Activated CD4-positive, CD25-positive, alpha-beta regulatory T cell treated with anti-CD3 and anti-CD28 coated beads, Interleukin-2, amount 50 U/mL, for 16 hours (primary cell): ENCODE data around the gene GDPD3.

Experiments used
- DNase-seq: peaks from one replicate; pipeline ENCODE4 v3.0.0-alpha.2; 2020; ENCODE audit warnings: low read depth, low spot score

The GDPD3 gene

DNA sequence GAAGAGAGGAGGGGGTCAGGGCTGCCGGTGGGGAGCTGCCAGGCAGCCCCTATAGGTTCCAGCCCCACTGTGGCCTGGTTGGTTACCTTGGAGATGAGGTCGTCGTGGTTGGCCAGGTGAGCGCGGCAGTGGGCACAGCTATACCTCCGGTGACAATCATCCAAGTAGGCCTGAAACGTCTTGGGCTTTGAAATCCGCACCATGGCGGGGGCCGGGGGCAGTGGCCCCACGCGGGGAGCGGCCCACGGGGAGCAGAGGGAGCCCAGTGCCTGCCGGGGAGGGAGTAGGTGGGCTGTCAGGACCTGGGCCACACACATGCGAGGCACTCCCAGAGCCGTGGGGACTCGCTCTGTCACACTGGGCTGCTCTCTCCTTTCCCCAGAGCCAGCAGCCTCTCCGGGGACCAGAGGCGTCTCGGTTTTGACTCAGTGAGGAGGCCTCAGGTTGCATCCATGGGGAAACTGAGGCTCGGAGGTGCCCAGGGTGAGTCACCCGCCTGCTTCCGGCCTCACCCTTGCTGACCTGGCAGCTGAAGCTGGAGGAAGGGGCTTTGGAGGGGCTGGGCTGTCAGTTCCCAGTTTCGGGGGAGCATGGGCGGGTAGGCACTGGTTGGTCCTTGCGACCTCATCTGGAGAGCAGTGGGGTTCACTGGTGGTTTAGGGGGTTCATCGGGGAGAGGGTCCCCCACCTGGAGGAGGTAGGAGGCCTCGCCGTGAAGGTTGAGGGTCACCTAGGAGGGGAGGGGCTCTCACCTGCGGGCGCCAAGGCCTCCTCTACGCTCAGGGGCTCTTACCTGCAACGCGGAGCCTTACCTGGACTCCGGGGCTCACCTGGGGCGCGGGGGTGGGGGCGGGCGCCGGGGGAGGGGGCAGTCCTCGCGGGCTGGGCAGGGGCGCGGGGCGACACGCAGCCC lies 17.9 kb downstream of the GDPD3 start:
- DNase-seq = no peak

- DNase-seq = no peak
These were observed 18.7 kb downstream of the GDPD3 start for GRCh38 chr16:30094541-30095165.

DNA sequence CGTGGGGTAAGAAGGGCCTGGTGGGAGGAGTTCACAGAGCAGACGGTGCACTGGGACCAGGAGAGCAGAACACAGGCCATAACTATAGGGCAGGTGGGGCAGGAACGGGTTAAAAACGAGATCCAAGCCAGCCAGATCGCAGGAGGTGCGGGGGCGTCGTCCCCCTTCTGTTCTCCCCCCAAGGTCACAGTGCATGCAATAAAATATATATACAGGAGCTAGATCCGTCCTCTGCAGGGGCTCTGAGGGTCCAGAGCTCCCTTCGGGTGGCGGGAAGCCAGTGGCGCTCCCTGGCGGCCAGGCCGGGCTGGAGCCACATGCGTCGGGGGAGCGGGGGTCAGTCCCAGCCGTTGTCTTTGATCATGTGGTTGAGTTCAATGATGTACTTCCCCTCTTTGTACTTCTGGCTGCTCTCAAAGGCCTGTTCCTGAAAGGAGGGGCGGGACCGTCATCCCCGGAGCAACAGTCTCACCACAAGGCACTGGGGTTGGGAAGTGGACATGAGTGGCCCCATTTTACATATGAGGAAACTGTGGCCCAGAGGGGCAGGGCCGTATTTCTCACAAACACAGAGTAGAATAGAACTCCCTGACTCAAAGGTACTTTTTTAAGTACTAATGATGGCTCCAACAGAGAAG lies 20.8 kb downstream of the GDPD3 start:
- peak; percentile 26 for DNase-seq

DNA sequence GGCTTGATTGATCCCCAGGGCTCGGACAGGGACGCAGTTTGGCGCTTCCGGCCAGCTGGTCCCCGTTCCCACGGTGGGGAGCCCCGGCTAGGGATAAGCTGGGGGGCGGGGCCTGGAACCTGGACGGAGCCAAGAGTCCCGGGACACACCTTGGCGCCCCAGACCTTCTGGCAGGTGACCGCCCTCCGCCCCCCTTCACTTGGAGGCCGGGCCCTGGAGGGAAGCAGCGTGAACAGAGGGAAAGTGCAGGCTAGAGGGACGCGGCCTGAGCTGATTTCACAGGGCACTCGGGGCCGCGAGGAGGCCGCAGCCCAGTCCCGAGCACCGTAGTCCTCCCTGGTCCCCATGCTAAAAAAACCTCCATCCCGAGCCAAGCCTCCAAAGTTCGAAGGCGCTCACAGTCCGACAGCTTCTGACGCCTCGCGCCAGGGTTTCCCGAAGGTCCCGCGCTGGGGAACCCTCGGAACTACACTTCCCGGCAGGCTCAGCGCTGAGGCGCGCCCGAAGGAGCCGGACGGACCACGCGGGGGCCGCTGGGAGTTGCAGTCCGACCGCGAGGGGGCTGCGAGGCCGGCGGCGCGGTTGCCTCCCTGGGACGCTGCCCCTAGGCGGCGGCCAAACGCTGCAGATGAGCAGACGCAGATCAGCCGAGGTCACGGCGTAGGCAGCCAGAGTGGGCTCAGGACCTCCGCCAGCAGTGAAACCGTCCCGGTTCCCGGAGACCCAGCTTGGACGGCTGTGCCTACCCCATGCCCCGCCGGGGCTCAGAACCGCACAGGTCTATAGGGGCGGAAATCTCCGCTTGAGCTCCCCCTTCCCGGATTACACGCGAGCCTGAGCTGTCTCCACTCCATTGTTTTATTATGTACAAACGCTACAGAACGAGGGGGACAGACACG lies 21.6 kb downstream of the GDPD3 start, which contains the start of gene TBX6:
TBX6 (minus strand) TSS at position 451 of the 899 bp plus-strand sequence. CDS start 731 bp downstream, outside the sequence.
- DNase-seq = peak; percentile 89

DNA sequence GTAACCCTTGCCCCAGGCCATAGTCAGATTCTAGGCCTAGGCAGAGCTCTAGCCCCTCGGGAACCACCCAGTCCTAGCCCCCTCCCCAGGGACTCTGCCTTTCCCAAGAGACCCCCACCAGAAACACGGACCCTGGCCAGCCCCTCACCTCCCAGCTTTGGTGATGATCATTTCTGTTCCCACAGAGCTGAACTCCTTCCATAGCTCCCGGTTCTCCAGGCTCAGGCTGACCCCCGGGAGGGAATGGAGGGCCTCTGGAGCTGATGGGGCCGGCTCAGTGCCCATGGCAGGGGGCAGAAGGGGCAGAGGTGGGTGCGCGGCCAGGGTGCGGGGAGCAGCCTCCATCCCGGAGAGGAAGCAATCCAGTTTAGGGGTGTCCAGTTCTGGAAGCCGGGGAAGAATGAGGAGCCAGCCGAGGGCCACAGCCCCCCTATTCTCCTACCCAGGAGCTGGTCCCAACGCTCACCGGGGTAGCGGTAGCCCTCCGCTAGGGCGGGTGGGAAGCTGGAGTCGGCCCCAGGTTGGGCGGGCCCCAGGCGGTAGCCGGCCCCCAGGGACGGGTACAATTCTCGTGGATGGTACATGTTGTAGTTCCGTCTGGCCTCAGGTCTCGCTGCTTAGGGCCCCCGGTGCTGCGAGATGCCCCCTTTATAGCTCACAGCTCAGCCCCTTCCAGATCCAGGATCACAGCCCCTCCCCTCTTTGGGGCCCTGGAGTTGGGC lies 22.6 kb downstream of the GDPD3 start:
- no peak for DNase-seq

DNA sequence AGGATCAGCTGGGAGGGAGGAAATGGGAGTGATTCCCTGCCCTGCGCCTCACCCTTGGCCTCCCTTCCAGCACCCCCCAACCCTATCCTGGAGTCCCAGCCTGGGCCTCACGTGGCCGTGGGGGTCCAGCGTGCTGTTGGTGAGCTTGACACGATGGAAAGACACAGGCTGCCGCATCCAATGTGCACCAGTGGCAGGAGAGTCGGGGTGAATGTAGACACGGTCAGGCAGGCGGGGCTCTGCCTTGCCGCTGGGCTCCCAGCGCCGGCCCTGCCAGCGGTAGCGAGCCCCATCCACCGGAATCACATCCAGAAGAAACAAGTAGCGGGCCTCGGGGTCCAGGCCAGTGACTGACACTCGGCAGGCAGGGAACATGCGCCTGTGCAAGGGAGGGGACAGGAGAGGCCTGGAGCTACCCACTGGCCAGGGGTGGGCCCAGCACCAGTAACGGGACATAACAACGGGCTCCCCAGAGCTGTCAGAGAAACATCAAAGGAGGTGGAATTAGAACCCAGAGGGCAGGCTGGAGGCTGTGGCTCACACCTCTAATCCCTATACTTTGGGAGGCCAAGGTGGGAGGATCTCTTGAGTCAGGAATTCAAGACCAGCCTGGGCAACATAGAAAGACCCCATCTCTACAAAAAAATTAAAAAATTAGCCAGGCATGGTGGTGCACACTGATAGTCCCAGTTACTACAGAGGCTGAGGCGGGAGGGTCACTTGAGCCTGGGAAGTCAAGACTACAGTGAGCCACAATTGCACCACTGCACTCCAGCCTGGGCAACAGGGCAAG lies 24.3 kb downstream of the GDPD3 start:
- DNase-seq = no peak

GRCh38 chr16:30088237-30088831 lies 25.0 kb downstream of the GDPD3 start:
- no peak for DNase-seq

- no peak for DNase-seq
These were observed 26.0 kb downstream of the GDPD3 start for GRCh38 chr16:30087181-30087898.

GRCh38 chr16:30086291-30087140 lies 26.8 kb downstream of the GDPD3 start:
- DNase-seq = no peak

- DNase-seq = no peak
These were observed 27.5 kb downstream of the GDPD3 start for GRCh38 chr16:30085820-30086219.

DNA sequence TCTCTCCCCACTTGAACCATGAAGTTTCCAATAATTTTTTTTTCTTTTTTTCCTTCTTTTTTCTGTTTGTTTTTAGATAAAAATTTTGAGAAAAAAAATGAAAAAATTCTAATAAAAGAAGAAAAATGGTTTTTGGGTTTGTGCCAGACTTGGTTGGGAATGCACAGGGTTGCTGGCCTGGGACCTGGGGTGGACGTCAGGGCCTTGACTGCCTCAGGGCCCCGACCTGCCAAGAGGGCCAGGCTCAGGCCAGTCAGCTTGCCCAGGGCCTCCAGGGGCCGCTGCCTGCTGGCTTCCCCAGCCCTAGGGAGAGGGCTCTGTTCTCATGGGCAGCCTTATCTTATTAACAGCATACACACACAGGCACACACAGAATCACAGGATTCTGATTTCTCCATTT lies 28.1 kb downstream of the GDPD3 start:
- DNase-seq = no peak

GRCh38 chr16:30084816-30085159 lies 28.5 kb downstream of the GDPD3 start:
- no peak for DNase-seq

GRCh38 chr16:30084096-30084815 lies 29.1 kb downstream of the GDPD3 start:
- DNase-seq = no peak

DNA sequence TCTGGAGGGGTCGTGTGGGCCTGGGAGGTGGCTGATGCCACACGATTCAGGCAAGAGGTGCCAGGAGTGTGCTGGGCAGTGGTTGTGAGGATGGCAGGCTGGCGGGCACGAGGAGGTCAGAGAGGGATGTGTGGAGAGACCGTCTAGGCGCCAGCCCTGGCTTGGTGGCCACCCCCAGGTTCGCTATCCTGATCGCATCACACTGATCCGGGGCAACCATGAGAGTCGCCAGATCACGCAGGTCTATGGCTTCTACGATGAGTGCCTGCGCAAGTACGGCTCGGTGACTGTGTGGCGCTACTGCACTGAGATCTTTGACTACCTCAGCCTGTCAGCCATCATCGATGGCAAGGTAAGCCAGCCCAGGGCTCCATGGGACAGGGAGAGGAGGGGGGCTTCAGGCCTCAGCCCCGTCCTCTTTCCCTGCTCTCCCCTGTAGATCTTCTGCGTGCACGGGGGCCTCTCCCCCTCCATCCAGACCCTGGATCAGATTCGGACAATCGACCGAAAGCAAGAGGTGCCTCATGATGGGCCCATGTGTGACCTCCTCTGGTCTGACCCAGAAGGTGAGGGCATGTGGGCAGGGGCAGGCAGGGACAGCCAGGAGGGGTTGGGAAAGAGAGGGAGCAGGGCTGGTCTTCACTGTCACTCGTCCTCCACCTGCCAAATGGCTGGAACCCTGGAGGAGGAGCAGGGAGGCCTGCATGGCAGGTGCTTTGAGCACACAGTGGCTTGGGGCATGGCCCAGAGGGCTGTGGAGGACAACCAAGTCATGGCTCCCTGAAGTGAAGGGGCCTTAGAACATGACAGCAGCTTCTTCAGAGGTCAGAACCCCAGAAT lies 29.9 kb downstream of the GDPD3 start:
- DNase-seq = no peak

GRCh38 chr16:30082545-30083090 lies 30.7 kb downstream of the GDPD3 start:
- no peak for DNase-seq

GRCh38 chr16:30079480-30079879 lies 33.9 kb downstream of the GDPD3 start:
- DNase-seq = no peak
